MM.1S (cell line): ENCODE measurements around the gene SRF.
A peak's percentile ranks its signal among the peaks of the same experiment; 100 is the strongest.

Source experiments
- DNase-seq: peaks from one replicate; pipeline ENCODE4 v3.0.0-alpha.2; 2015
- H2AFZ ChIP-seq: fragments of 300-600 bp; sonication (generic); 2 replicates; pipeline ENCODE4 v1.6.0; 2016; ENCODE audit warnings: antibody characterized with exemption, low read length
- H3F3A ChIP-seq: fragments of 300-600 bp; sonication (generic); 2 replicates; pipeline ENCODE4 v1.6.1; 2016; ENCODE audit warnings: mild to moderate bottlenecking, antibody characterized with exemption, low read length, moderate library complexity, mixed read lengths; ENCODE audit not compliant: insufficient read depth
- H3K27ac ChIP-seq: fragments of 300-600 bp; sonication (generic); 2 replicates; pipeline ENCODE4 v1.5.1; 2016; ENCODE audit warnings: mild to moderate bottlenecking, low read length
- H3K27me3 ChIP-seq: fragments of 300-600 bp; sonication (generic); replicated peaks from 2 replicates; pipeline ENCODE4 v1.6.0; 2016; ENCODE audit warnings: low read length; ENCODE audit not compliant: insufficient read depth
- H3K36me3 ChIP-seq: fragments of 300-600 bp; sonication (generic); replicated peaks from 2 replicates; pipeline ENCODE4 v1.6.1; 2016; ENCODE audit warnings: mild to moderate bottlenecking, low read length, mixed read lengths; ENCODE audit not compliant: insufficient read depth
- H3K4me1 ChIP-seq: fragments of 300-600 bp; sonication (generic); 2 replicates; pipeline ENCODE4 v1.6.1; 2016; ENCODE audit warnings: low read length, mixed read lengths
- H3K4me2 ChIP-seq: fragments of 300-600 bp; sonication (generic); 2 replicates; pipeline ENCODE4 v1.6.0; 2016; ENCODE audit warnings: low read depth, low read length
- H3K4me3 ChIP-seq: fragments of 300-600 bp; sonication (generic); 2 replicates; pipeline ENCODE4 v1.5.1; 2016; ENCODE audit warnings: low read length, mixed read lengths
- H3K79me2 ChIP-seq: fragments of 300-600 bp; sonication (generic); 2 replicates; pipeline ENCODE4 v1.6.1; 2016; ENCODE audit warnings: mixed run types, low read length, mixed read lengths
- H3K9ac ChIP-seq: fragments of 300-600 bp; sonication (generic); 2 replicates; pipeline ENCODE4 v1.6.1; 2016; ENCODE audit warnings: low read length, mixed read lengths
- H3K9me2 ChIP-seq: fragments of 300-600 bp; sonication (generic); replicated peaks from 2 replicates; pipeline ENCODE4 v1.6.1; 2016; ENCODE audit warnings: mild to moderate bottlenecking, low read length, mixed read lengths; ENCODE audit not compliant: insufficient read depth
- H3K9me3 ChIP-seq: fragments of 300-600 bp; sonication (generic); replicated peaks from 2 replicates; pipeline ENCODE4 v1.6.1; 2016; ENCODE audit warnings: mild to moderate bottlenecking, low read length, mixed read lengths; ENCODE audit not compliant: insufficient read depth
- H4K20me1 ChIP-seq: fragments of 300-600 bp; sonication (generic); 2 replicates; pipeline ENCODE4 v1.6.1; 2016; ENCODE audit warnings: mild to moderate bottlenecking, low read length, moderate library complexity, mixed read lengths; ENCODE audit not compliant: insufficient read depth
- CTCF ChIP-seq: fragments of 300-600 bp; sonication (generic); IDR thresholded peaks from 2 replicates; pipeline ENCODE4 v1.5.1; 2016; ENCODE audit warnings: antibody characterized with exemption, low read length, mixed read lengths
- EZH2 ChIP-seq: fragments of 300-600 bp; sonication (generic); optimal IDR thresholded peaks from 2 replicates; pipeline ENCODE3; 2017; ENCODE audit warnings: low read depth, mild to moderate bottlenecking, antibody characterized with exemption, low read length, mixed read lengths
- EZH2phosphoT487 ChIP-seq: fragments of 300-600 bp; sonication (generic); IDR thresholded peaks from 2 replicates; pipeline ENCODE4 v1.6.1; 2018; ENCODE audit warnings: antibody characterized with exemption, low read length

Gene SRF

GRCh38 chr6:43170931-43171706, at the start of gene SRF:
Gene SRF (plus strand): TSS chr6:43171269. CDS start chr6:43171657, 388 bp downstream.
- peaks cover 36% of the 10 kb centered on the region for H3K79me2 ChIP-seq
- H3F3A ChIP-seq: peaks cover 18% of the 10 kb centered on the region
- TF ChIP-seq EZH2phosphoT487 (no peak), CTCF (peak; percentile 25)
- peaks cover 25% of the 10 kb centered on the region for H3K4me1 ChIP-seq
- peak within 1 kb of the TSS; percentile 82 for H2AFZ ChIP-seq
- H3K4me2 ChIP-seq: peak within 1 kb of the TSS; percentile 96
- peak within 1 kb of the TSS; percentile 89 for H3K9ac ChIP-seq
- peak within 1 kb of the TSS; percentile 96 for H3K4me3 ChIP-seq
- H4K20me1 ChIP-seq: peaks cover 5% of the 10 kb centered on the region; the same call in 1 of the 2 replicates
- H3K9me2 ChIP-seq: no peaks in the 10 kb centered on the region
- H3K27ac ChIP-seq: peak within 1 kb of the TSS; percentile 38; the same call in 1 of the 2 replicates
- no peaks in the 10 kb centered on the region; the same call in 1 of the 2 replicates for H3K36me3 ChIP-seq
- no peaks in the 10 kb centered on the region for H3K9me3 ChIP-seq
- DNase-seq: peak; percentile 98
- no peaks in the 10 kb centered on the region for H3K27me3 ChIP-seq

GRCh38 chr6:43122146-43122545, 48.9 kb upstream of the SRF start:
- Histone ChIP-seq H2AFZ (no peak overlapping the region), H3K4me3 (no peak overlapping the region), H3K27ac (no peak overlapping the region), H3K4me2 (no peak overlapping the region), H3K36me3 (no peaks in the 10 kb centered on the region), H3F3A (no peaks in the 10 kb centered on the region), H3K9ac (no peak overlapping the region), H3K4me1 (no peaks in the 10 kb centered on the region), H3K9me2 (no peaks in the 10 kb centered on the region), H3K9me3 (no peaks in the 10 kb centered on the region), H4K20me1 (no peaks in the 10 kb centered on the region), H3K79me2 (no peaks in the 10 kb centered on the region), H3K27me3 (peaks cover 7% of the 10 kb centered on the region)
- TF ChIP-seq CTCF (no peak), EZH2 (no peak), EZH2phosphoT487 (no peak)
- no peak for DNase-seq

GRCh38 chr6:43123461-43124314, 47.4 kb upstream of the SRF start:
- Histone ChIP-seq H3K9ac (no peak overlapping the region), H3K4me1 (no peaks in the 10 kb centered on the region), H2AFZ (no peak overlapping the region), H3K27ac (no peak overlapping the region), H4K20me1 (no peaks in the 10 kb centered on the region), H3K9me2 (no peaks in the 10 kb centered on the region), H3K4me3 (no peak overlapping the region), H3K4me2 (no peak overlapping the region), H3K79me2 (no peaks in the 10 kb centered on the region), H3K9me3 (no peaks in the 10 kb centered on the region), H3K36me3 (no peaks in the 10 kb centered on the region), H3K27me3 (peaks cover 10% of the 10 kb centered on the region), H3F3A (no peaks in the 10 kb centered on the region)
- DNase-seq: no peak
- TF ChIP-seq CTCF: no peak
- no peak for TF ChIP-seq EZH2
- TF ChIP-seq EZH2phosphoT487: no peak
